Nephron (organoid): ENCODE measurements around the gene FEM1A.
A peak's percentile ranks its signal among the peaks of the same experiment; 100 is the strongest.

Source experiments
- H3K27ac Mint-ChIP-seq, 3 experiments: 2 replicates each; pipeline ENCODE4 v1.8.0; 2020; ENCODE audit warnings: mixed read lengths in 3 of 3, mild to moderate bottlenecking in 2 of 3, moderate library complexity in 1 of 3
- H3K27me3 Mint-ChIP-seq: 2 replicates; pipeline ENCODE4 v1.8.0; 2021; ENCODE audit warnings: low read depth, mild to moderate bottlenecking, moderate library complexity, mixed read lengths
- H3K36me3 Mint-ChIP-seq: 2 replicates; pipeline ENCODE4 v1.8.0; 2020; ENCODE audit warnings: low read depth, mixed read lengths
- H3K4me1 Mint-ChIP-seq: 2 replicates; pipeline ENCODE4 v1.8.0; 2020; ENCODE audit warnings: mixed read lengths
- H3K4me3 Mint-ChIP-seq, 3 experiments: 2 replicates each; pipeline ENCODE4 v1.8.0; 2020; ENCODE audit warnings: mild to moderate bottlenecking in 3 of 3, mixed read lengths in 3 of 3, moderate library complexity in 2 of 3
- H3K9me3 Mint-ChIP-seq: 2 replicates; pipeline ENCODE4 v1.8.0; 2020; ENCODE audit warnings: mixed read lengths
- TF ChIP-seq, protein P1 (sequence below), 3 experiments: fragments of 200-600 bp; sonication (generic); IDR thresholded peaks; one replicate each; pipeline ENCODE4 v1.5.0; 2021; ENCODE audit warnings: antibody characterized with exemption in 3 of 3; ENCODE audit not compliant: unreplicated experiment in 3 of 3

Gene FEM1A

GRCh38 chr19:4758659-4759058 is 32.9 kb upstream of the FEM1A start:
- H3K27ac Mint-ChIP-seq = no peak overlapping the region
- H3K4me1 Mint-ChIP-seq = no peaks in the 10 kb centered on the region
- H3K4me3 Mint-ChIP-seq = no peak overlapping the region
- TF ChIP-seq, protein P1, sequence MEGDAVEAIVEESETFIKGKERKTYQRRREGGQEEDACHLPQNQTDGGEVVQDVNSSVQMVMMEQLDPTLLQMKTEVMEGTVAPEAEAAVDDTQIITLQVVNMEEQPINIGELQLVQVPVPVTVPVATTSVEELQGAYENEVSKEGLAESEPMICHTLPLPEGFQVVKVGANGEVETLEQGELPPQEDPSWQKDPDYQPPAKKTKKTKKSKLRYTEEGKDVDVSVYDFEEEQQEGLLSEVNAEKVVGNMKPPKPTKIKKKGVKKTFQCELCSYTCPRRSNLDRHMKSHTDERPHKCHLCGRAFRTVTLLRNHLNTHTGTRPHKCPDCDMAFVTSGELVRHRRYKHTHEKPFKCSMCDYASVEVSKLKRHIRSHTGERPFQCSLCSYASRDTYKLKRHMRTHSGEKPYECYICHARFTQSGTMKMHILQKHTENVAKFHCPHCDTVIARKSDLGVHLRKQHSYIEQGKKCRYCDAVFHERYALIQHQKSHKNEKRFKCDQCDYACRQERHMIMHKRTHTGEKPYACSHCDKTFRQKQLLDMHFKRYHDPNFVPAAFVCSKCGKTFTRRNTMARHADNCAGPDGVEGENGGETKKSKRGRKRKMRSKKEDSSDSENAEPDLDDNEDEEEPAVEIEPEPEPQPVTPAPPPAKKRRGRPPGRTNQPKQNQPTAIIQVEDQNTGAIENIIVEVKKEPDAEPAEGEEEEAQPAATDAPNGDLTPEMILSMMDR (IDR thresholded peaks at IDR 0.05; ENCODE audit: unreplicated experiment in 3 of 3) = no peak
- no peaks in the 10 kb centered on the region for H3K36me3 Mint-ChIP-seq
- H3K27me3 Mint-ChIP-seq = peaks cover 38% of the 10 kb centered on the region
- peaks cover 4% of the 10 kb centered on the region for H3K9me3 Mint-ChIP-seq

- Mint-ChIP-seq H3K4me1 (no peaks in the 10 kb centered on the region), H3K36me3 (no peaks in the 10 kb centered on the region), H3K27ac (no peak overlapping the region), H3K4me3 (peak overlapping the region; percentile 43 to 67 (median 64)), H3K27me3 (peaks cover 38% of the 10 kb centered on the region), H3K9me3 (peaks cover 4% of the 10 kb centered on the region)
- TF ChIP-seq, protein P1 (IDR thresholded peaks at IDR 0.05; ENCODE audit: unreplicated experiment in 3 of 3) = no peak
Observed at GRCh38 chr19:4759388-4760284, 31.9 kb upstream of the FEM1A start.

GRCh38 chr19:4760285-4760650 is 31.3 kb upstream of the FEM1A start:
- Mint-ChIP-seq H3K36me3 (no peaks in the 10 kb centered on the region), H3K27ac (no peak overlapping the region), H3K4me1 (no peaks in the 10 kb centered on the region), H3K27me3 (peaks cover 38% of the 10 kb centered on the region), H3K4me3 (peak overlapping the region; percentile 51 to 72 (median 64)), H3K9me3 (peaks cover 4% of the 10 kb centered on the region)
- TF ChIP-seq, protein P1 (IDR thresholded peaks at IDR 0.05; ENCODE audit: unreplicated experiment in 3 of 3) = no peak

DNA sequence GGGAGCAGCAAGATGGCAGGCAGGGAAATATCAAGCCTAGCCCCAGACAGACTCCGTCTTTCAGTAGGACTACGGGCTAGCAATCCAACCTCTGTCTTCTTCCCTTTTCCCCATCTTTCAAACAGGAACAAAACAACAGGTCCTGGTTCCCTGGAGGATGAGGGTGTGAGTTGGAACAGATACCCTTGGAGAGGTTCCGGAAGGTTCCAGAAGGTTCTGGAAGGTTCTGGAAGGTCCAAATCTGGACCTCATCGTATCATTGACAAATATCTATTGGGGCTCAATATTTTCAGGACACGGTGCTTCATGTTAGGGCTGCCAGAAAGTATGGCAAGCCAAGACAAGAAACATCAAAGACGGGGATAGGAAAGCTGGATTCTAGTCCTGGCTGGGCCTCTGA is 28.5 kb upstream of the FEM1A start:
- TF ChIP-seq, protein P1 (IDR thresholded peaks at IDR 0.05; ENCODE audit: unreplicated experiment in 3 of 3) = no peak
- Mint-ChIP-seq H3K36me3 (no peaks in the 10 kb centered on the region), H3K27ac (no peak overlapping the region), H3K4me1 (no peaks in the 10 kb centered on the region), H3K27me3 (peaks cover 23% of the 10 kb centered on the region), H3K9me3 (peaks cover 3% of the 10 kb centered on the region), H3K4me3 (no peak overlapping the region)

DNA sequence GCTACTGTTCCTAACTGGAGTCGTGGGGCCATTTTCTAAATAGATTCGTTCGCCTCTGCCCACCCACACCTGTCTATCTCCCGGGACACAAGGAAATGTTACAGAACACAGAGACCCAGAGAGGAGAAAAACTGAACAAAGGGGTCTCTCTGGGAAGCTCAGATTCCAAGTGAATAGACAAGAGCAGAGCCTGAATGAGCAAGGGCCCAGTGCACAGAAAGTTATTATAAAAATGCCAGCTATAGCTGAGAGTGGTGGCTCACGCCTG is 27.2 kb upstream of the FEM1A start:
- TF ChIP-seq, protein P1 (IDR thresholded peaks at IDR 0.05; ENCODE audit: unreplicated experiment in 3 of 3) = no peak
- peaks cover 22% of the 10 kb centered on the region for H3K27me3 Mint-ChIP-seq
- no peak overlapping the region for H3K4me3 Mint-ChIP-seq
- no peaks in the 10 kb centered on the region for H3K36me3 Mint-ChIP-seq
- H3K9me3 Mint-ChIP-seq = no peaks in the 10 kb centered on the region
- H3K4me1 Mint-ChIP-seq = peaks cover under 1% of the 10 kb centered on the region
- no peak overlapping the region for H3K27ac Mint-ChIP-seq
